ENCODE measurements around the gene TMOD2.

GRCh38 chr15:51731549-51732267 is 19.7 kb upstream of the TMOD2 start:
- no peak; the same call in 1 of the 2 replicates for TF ChIP-seq CTCF (conservative IDR thresholded peaks at IDR 0.05; ENCODE audit: low read length)
- no peak for TF ChIP-seq EZH2phosphoT487 (IDR thresholded peaks at IDR 0.05; ENCODE audit: borderline replicate concordance, low read depth, low read length)

Measured in OCI-LY7 (cell line).